SK-N-SH treated with all-trans-retinoic acid at 6 μM for 48 hours (cell line): Measurements from ENCODE around the gene ADGRG6.

Experiments used
- CSDC2 ChIP-seq: fragments of 250-450 bp; sonication (Bioruptor Pico); IDR thresholded peaks from 2 replicates; pipeline ENCODE4 v1.5.0; 2020; ENCODE audit warnings: mild to moderate bottlenecking, moderate library complexity
- GLIS3 ChIP-seq: fragments of 250-450 bp; sonication (Bioruptor Pico); IDR thresholded peaks from 2 replicates; pipeline ENCODE4 v1.5.0; 2020; ENCODE audit warnings: mild to moderate bottlenecking, moderate library complexity
- TOX ChIP-seq: fragments of 250-450 bp; sonication (Bioruptor Pico); IDR thresholded peaks from 2 replicates; pipeline ENCODE4 v1.8.0; 2021; ENCODE audit warnings: mild to moderate bottlenecking, moderate library complexity, borderline replicate concordance
- ZNF565 ChIP-seq: fragments of 450-650 bp; formaldehyde crosslinking; conservative IDR thresholded peaks from 2 replicates; pipeline ENCODE4 v1.5.0; 2020; ENCODE audit warnings: low read depth, mild to moderate bottlenecking, moderate library complexity
- TF ChIP-seq, protein P1 (sequence below): fragments of 250-450 bp; sonication (Bioruptor Pico); IDR thresholded peaks from 2 replicates; pipeline ENCODE4 v1.8.0; 2020; ENCODE audit warnings: mild to moderate bottlenecking, moderate library complexity, borderline replicate concordance
- TF ChIP-seq, protein P2 (sequence below): fragments of 250-450 bp; sonication (Bioruptor Pico); IDR thresholded peaks from 2 replicates; pipeline ENCODE4 v1.5.1; 2020; ENCODE audit warnings: low read depth, mild to moderate bottlenecking, moderate library complexity

DNA sequence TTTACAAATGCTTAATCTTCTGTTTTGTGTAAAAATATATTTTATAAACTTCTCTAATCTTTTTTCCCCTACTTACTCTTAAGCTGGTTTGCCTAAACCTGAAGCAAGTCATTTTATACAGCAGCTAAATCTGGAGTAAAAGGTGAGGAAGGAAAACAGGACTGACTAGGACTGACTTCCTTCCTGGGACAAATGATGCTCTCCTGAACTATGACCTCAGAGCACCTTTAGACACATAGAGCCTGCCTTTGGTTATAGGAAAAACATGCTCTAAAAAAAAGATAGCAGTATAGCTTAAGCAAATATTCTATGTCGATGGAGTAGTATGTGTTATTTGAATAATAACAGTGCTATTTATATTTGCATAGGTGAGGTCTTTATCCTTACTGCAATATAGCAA is 21.5 kb upstream of the ADGRG6 start:
- TF ChIP-seq ZNF565 (CRISPR knock-in tag) (no peak), GLIS3 (CRISPR knock-in tag) (no peak), CSDC2 (CRISPR knock-in tag) (no peak), TOX (no peak)
- TF ChIP-seq, protein P1, sequence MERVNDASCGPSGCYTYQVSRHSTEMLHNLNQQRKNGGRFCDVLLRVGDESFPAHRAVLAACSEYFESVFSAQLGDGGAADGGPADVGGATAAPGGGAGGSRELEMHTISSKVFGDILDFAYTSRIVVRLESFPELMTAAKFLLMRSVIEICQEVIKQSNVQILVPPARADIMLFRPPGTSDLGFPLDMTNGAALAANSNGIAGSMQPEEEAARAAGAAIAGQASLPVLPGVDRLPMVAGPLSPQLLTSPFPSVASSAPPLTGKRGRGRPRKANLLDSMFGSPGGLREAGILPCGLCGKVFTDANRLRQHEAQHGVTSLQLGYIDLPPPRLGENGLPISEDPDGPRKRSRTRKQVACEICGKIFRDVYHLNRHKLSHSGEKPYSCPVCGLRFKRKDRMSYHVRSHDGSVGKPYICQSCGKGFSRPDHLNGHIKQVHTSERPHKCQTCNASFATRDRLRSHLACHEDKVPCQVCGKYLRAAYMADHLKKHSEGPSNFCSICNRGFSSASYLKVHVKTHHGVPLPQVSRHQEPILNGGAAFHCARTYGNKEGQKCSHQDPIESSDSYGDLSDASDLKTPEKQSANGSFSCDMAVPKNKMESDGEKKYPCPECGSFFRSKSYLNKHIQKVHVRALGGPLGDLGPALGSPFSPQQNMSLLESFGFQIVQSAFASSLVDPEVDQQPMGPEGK (CRISPR knock-in tag), result no peak
- TF ChIP-seq, protein P2, sequence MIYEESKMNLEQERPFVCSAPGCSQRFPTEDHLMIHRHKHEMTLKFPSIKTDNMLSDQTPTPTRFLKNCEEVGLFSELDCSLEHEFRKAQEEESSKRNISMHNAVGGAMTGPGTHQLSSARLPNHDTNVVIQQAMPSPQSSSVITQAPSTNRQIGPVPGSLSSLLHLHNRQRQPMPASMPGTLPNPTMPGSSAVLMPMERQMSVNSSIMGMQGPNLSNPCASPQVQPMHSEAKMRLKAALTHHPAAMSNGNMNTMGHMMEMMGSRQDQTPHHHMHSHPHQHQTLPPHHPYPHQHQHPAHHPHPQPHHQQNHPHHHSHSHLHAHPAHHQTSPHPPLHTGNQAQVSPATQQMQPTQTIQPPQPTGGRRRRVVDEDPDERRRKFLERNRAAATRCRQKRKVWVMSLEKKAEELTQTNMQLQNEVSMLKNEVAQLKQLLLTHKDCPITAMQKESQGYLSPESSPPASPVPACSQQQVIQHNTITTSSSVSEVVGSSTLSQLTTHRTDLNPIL, result no peak
